Nephron progenitor cell (in vitro differentiated cells): ENCODE data around the gene NAGA.
A peak's percentile ranks its signal among the peaks of the same experiment; 100 is the strongest.
"Not testable (repeated sequence)": the region's sequence is repeated elsewhere in the genome, so short reads cannot be mapped to it uniquely, and the experiment has no call there.

ENCODE experiments used
- DNase-seq: peaks from one replicate; pipeline ENCODE4 v3.0.0; 2021
- H3K27ac Mint-ChIP-seq: 2 replicates; pipeline ENCODE4 v1.8.0; 2021; ENCODE audit warnings: mild to moderate bottlenecking, moderate library complexity, mixed read lengths
- H3K27me3 Mint-ChIP-seq: 2 replicates; pipeline ENCODE4 v1.8.0; 2021; ENCODE audit warnings: mild to moderate bottlenecking, low read depth, mixed read lengths; ENCODE audit not compliant: poor library complexity
- H3K36me3 Mint-ChIP-seq: 2 replicates; pipeline ENCODE4 v1.8.0; 2021; ENCODE audit warnings: low read depth, mixed read lengths
- H3K4me1 Mint-ChIP-seq: 2 replicates; pipeline ENCODE4 v1.8.0; 2021; ENCODE audit warnings: mixed read lengths
- H3K4me3 Mint-ChIP-seq: 2 replicates; pipeline ENCODE4 v1.8.0; 2021; ENCODE audit warnings: mild to moderate bottlenecking, moderate library complexity, mixed read lengths
- H3K9me3 Mint-ChIP-seq: 2 replicates; pipeline ENCODE4 v1.8.0; 2021; ENCODE audit warnings: mild to moderate bottlenecking, moderate library complexity, mixed read lengths
- TF ChIP-seq, protein P1 (sequence below): fragments of 200-600 bp; sonication (generic); IDR thresholded peaks from 2 replicates; pipeline ENCODE4 v1.5.0; 2021; ENCODE audit warnings: antibody characterized with exemption

Gene NAGA

DNA sequence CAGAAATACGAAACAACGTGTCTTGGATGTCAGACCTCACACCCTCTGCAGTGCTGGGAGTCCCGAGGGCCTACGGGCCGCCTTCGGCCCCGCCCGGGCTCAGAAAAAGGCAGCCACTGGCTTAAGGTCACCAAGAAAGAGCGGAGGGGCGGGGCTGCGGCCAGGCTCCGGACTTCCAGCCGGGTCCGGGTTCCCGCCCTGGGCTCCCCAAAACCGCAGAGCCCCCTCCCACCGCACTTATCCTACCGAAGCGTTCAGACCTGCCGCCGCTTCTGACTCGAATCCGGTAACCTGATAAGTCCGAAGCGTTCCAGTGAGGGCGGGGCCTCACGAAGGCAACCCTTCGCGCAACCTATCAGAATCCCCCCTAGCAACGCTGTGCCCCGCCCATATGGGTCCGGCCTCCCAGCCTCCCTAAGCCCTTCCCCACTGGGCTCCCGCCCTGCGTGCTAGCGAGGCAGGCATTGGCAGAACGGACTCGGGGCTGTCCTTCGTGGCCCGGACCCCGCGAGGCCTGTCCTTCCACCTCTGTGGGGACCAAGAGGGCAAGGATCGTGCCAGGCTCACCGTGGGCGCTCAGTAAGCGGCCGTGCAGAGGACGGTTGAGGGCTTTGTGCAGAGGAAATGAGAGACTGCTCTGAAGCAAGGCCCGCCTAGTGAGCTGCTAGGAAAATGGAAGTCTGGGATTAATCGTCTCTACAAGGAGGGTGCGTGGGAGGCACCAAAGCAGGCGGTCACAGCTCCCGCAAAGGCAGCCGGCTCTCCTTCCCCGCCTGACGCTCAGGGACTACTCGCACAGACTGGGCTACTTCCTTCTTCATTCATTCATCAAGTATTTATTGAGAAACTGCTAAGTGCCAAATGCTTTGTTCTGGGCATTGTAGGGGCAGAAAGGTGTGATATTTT, at the start of gene NAGA:
TSS of gene NAGA (minus strand) at position 296 of the 906 bp plus-strand sequence. CDS start 515 bp downstream, outside the sequence.
- peaks cover 7% of the 10 kb centered on the region for H3K36me3 Mint-ChIP-seq
- H3K4me1 Mint-ChIP-seq = peaks cover 45% of the 10 kb centered on the region
- no peaks in the 10 kb centered on the region for H3K9me3 Mint-ChIP-seq
- H3K27ac Mint-ChIP-seq = peak within 1 kb of the TSS; percentile 84
- TF ChIP-seq, protein P1, sequence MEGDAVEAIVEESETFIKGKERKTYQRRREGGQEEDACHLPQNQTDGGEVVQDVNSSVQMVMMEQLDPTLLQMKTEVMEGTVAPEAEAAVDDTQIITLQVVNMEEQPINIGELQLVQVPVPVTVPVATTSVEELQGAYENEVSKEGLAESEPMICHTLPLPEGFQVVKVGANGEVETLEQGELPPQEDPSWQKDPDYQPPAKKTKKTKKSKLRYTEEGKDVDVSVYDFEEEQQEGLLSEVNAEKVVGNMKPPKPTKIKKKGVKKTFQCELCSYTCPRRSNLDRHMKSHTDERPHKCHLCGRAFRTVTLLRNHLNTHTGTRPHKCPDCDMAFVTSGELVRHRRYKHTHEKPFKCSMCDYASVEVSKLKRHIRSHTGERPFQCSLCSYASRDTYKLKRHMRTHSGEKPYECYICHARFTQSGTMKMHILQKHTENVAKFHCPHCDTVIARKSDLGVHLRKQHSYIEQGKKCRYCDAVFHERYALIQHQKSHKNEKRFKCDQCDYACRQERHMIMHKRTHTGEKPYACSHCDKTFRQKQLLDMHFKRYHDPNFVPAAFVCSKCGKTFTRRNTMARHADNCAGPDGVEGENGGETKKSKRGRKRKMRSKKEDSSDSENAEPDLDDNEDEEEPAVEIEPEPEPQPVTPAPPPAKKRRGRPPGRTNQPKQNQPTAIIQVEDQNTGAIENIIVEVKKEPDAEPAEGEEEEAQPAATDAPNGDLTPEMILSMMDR = no peak
- H3K4me3 Mint-ChIP-seq = peak within 1 kb of the TSS; percentile 87
- H3K27me3 Mint-ChIP-seq = no peaks in the 10 kb centered on the region
- DNase-seq = peak; percentile 94

DNA sequence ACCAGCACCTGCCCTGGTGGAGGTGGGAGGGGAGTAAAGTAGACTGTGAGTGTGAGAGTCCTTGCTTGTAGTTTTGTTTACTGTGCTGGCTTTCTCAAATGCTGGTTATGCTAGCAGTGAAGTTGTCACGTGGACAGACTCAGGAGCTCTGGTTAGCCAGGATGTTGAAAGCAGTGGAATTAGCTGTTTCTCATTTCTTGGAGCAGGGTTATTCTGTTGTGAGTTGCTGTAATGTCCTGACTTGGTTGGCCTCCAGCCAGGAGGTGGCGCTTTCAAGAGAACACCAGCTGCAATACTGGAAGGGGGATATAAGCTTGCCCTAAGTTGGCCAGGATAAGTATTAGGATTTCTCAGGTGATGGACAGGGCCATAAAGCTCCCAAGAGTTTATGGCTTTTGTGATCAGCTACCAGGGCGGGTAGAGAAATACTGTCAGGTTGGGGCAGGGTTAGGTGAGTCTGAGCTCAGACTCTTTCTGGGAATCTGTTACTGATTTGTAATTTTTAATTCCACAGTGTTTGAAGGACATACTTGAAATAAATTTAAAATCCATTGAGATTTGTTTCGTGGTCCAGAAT, 46.3 kb upstream of the NAGA start:
- DNase-seq = no peak

DNA sequence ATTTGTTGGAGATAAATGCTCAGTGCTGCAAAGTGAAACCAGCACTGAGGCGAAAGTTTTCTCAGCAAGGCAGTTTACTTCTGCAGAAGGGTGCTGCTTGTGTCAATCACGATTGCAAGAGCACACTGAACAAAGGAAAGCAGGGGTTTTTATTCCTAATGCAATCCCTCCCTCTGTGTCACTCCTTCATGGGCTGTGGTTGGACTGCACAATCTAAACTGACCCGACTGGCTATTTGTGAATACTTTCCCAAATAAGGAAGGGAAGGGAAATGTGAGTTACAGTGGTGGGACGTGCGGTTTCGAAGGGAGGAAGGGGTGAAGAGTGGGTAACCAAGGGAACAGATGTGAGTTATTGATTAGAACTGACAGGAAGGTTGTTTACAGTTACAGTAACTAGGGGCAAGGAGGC, 44.8 kb upstream of the NAGA start:
- H3K27ac Mint-ChIP-seq = peak overlapping the region; percentile 44
- peaks cover 22% of the 10 kb centered on the region for H3K4me1 Mint-ChIP-seq
- peaks cover 10% of the 10 kb centered on the region for H3K27me3 Mint-ChIP-seq
- not testable (repeated sequence) for H3K4me3 Mint-ChIP-seq, DNase-seq
- H3K9me3 Mint-ChIP-seq = peaks cover 29% of the 10 kb centered on the region
- peaks cover 27% of the 10 kb centered on the region for H3K36me3 Mint-ChIP-seq

More for the DNA sequence above, 46.3 kb upstream of the NAGA start:
- H3K27ac Mint-ChIP-seq = no peak overlapping the region
- H3K36me3 Mint-ChIP-seq = peaks cover 27% of the 10 kb centered on the region
- TF ChIP-seq, protein P1 = no peak
- H3K4me3 Mint-ChIP-seq = no peak overlapping the region
- peaks cover 26% of the 10 kb centered on the region for H3K4me1 Mint-ChIP-seq
- peaks cover 29% of the 10 kb centered on the region for H3K9me3 Mint-ChIP-seq
- peaks cover 10% of the 10 kb centered on the region for H3K27me3 Mint-ChIP-seq

DNA sequence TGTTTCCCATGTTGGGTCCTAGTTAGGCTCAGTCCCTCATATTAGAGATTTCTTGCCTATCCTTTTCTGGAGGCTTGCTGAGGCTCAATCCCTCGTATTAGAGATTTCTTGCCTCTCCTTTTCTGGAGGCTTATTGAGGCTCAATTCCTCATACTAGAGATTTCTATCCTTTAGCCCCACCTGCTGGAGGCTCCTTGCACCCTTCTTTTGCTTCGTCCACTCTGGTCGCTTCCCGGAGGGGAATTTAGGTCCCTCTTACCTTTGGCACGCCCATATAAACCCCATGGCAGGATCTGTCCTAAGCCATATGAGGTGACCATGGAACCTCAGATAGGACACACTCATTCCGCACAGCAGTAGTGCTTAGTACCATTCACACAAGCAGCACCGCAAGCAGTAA, 44.1 kb upstream of the NAGA start:
- DNase-seq = no peak
- H3K4me1 Mint-ChIP-seq = peaks cover 16% of the 10 kb centered on the region
- TF ChIP-seq, protein P1 = no peak
- no peak overlapping the region for H3K4me3 Mint-ChIP-seq
- no peak overlapping the region for H3K27ac Mint-ChIP-seq
- peaks cover 27% of the 10 kb centered on the region for H3K36me3 Mint-ChIP-seq
- H3K27me3 Mint-ChIP-seq = peaks cover 10% of the 10 kb centered on the region
- peaks cover 29% of the 10 kb centered on the region for H3K9me3 Mint-ChIP-seq

DNA sequence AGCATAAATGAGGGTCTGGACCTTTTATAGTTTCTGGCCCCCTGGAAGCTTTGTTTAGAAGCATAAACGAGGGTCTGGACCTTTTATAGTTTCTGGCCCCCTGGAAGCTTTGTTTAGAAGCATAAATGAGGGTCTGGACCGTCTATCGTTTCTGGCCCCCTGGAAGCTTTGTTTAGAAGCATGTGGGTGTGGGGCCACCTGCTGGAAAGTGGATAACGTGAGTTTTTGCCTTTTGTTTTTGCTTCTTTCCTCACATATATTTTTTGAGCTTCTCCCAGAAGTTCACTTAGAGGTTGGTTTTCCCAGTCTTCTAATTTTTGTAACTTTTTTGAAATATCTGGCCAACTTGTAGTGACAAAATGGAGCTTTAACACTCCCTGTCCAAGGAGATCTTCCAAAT, 42.2 kb upstream of the NAGA start:
- H3K27ac Mint-ChIP-seq, H3K4me1 Mint-ChIP-seq, H3K4me3 Mint-ChIP-seq, DNase-seq: not testable (repeated sequence)
- H3K9me3 Mint-ChIP-seq = peaks cover 29% of the 10 kb centered on the region
- H3K36me3 Mint-ChIP-seq = peaks cover 27% of the 10 kb centered on the region
- peaks cover 16% of the 10 kb centered on the region for H3K27me3 Mint-ChIP-seq

DNA sequence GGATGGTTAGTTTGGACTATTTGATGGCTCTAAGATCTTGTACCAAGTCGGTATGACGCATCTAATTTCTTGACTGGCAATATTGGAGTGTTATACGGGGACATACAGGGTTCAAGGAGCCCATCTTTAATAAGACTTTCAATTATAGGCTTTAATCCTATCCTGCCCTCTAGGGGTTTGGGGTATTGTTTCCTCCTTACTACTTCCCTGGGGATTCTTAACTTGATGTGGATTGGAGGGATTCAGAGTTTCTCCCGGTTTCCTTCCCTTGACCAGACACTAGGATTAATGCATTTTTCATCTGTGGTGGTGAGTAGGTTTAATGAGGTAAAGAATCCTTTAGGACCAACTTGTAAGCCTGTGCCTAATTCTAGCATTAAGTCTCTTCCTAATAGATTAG, 41.2 kb upstream of the NAGA start:
- H3K4me3 Mint-ChIP-seq = no peak overlapping the region
- H3K36me3 Mint-ChIP-seq = peaks cover 27% of the 10 kb centered on the region
- H3K27me3 Mint-ChIP-seq = peaks cover 17% of the 10 kb centered on the region
- peaks cover 29% of the 10 kb centered on the region for H3K9me3 Mint-ChIP-seq
- peaks cover 5% of the 10 kb centered on the region for H3K4me1 Mint-ChIP-seq
- no peak for DNase-seq
- no peak overlapping the region for H3K27ac Mint-ChIP-seq
- TF ChIP-seq, protein P1 = no peak
